Measurements from ENCODE around the gene NHERF2. TPM values are rescaled to one million over a fixed set of nuclear protein-coding genes. Genes with fewer than 3 reads are reported as not detected.

Gene NHERF2
- total RNA-seq, 1 donor from 2014 or later, result 343 TPM

DNA sequence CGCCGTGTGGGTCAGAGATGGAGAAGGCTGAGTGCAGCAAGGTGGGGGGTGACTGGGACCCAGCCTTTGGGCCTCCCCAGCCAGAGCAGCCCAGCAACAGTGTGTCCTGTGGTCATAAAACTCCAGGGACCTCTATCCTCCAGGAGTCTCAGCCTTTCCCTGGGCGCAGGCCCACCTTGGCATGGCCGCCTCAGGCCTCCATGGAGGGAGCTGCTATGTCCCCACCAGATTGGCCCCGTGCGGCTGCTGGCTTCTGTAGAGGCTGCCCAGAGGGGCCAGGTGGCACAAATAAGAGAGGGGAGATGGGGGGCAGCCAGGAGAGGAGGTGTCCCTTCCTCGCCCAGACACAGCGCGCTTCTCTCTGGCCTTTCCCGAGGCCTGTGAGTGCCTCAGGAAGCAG is 39.5 kb upstream of the NHERF2 start:
- no peak for ATAC-seq
- H3K27me3 ChIP-seq (ENCODE audit: low read depth), result peaks cover 27% of the 10 kb centered on the region
- TF ChIP-seq, protein P1, sequence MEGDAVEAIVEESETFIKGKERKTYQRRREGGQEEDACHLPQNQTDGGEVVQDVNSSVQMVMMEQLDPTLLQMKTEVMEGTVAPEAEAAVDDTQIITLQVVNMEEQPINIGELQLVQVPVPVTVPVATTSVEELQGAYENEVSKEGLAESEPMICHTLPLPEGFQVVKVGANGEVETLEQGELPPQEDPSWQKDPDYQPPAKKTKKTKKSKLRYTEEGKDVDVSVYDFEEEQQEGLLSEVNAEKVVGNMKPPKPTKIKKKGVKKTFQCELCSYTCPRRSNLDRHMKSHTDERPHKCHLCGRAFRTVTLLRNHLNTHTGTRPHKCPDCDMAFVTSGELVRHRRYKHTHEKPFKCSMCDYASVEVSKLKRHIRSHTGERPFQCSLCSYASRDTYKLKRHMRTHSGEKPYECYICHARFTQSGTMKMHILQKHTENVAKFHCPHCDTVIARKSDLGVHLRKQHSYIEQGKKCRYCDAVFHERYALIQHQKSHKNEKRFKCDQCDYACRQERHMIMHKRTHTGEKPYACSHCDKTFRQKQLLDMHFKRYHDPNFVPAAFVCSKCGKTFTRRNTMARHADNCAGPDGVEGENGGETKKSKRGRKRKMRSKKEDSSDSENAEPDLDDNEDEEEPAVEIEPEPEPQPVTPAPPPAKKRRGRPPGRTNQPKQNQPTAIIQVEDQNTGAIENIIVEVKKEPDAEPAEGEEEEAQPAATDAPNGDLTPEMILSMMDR (IDR thresholded peaks at IDR 0.05), result no peak
- no peak for DNase-seq
- intact Hi-C loops (cut with DNase I), result no loop called here
- H3K9me3 ChIP-seq, result no peaks in the 10 kb centered on the region
- H3K27ac ChIP-seq, result no peak overlapping the region
- H3K4me1 ChIP-seq, result peaks cover 38% of the 10 kb centered on the region
- H3K36me3 ChIP-seq, result peaks cover 23% of the 10 kb centered on the region
- H3K4me3 ChIP-seq, result no peak overlapping the region

DNA sequence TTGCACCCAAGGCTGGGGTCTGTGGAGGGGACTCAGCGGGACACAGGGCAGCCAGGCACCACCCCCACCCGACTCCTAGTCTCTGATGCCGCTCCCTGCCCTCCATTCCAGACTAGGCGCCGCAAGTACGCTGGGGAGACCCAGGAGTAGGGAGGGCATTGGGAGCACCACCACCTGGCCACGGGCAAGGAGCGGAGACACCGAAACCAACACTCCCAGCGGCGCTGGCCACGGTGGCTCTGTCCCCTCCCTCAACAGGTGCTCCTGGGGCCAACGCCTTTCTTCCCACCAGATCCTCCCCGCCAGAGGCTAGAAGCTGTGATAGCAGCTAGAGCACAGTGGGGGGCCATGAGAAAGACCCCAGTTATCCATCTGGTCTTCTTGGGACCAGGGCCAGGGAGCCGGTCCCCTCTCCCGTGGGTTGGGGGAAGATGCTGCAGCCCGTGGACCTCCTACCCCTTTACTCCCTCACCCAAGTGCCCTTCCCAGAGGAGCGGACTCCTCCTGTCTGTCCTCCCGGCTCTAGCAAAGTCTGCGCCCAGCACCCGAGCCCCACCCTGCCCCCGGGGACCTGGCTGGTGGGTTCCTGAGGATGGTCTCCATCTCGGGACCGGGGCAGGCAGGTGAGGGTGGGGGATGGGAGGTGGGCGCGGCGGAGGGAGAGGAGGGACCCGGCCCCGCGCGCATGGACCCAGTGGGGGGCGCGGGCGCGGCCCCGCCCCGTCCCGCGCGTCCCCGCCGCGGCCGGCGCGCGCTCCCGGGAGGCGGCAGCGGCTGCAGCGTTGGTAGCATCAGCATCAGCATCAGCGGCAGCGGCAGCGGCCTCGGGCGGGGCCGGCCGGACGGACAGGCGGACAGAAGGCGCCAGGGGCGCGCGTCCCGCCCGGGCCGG is 37.2 kb upstream of the NHERF2 start, which contains the start of gene SYNGR3:
Gene SYNGR3 (plus strand): TSS at position 762 of the 892 bp plus-strand sequence. CDS start 133 bp downstream, outside the sequence.
- DNase-seq (peak; percentile 51), ATAC-seq (no peak)
- Histone ChIP-seq H3K27ac (no peak within 1 kb of the TSS), H3K36me3 (peaks cover 23% of the 10 kb centered on the region), H3K4me3 (peak within 1 kb of the TSS; percentile 39), H3K4me1 (peaks cover 31% of the 10 kb centered on the region), H3K9me3 (no peaks in the 10 kb centered on the region), H3K27me3 (ENCODE audit: low read depth) (peaks cover 27% of the 10 kb centered on the region)
- intact Hi-C loops (cut with DNase I), result no loop called here
- TF ChIP-seq, protein P1 (IDR thresholded peaks at IDR 0.05), result no peak

DNA sequence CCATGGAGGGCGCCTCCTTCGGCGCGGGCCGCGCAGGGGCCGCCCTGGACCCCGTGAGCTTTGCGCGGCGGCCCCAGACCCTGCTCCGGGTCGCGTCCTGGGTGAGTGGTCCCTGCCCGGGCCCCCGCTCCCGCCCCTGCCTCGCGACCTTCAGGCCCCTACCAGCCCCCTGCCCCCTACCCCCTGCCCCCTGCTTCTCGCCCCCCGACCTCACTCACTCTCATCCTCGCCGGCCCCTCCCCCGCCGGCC is 36.7 kb upstream of the NHERF2 start:
- peaks cover 23% of the 10 kb centered on the region for H3K36me3 ChIP-seq
- intact Hi-C loops (cut with DNase I), result no loop called here
- H3K9me3 ChIP-seq, result no peaks in the 10 kb centered on the region
- H3K27ac ChIP-seq, result no peak overlapping the region
- peaks cover 27% of the 10 kb centered on the region for H3K27me3 ChIP-seq (ENCODE audit: low read depth)
- TF ChIP-seq, protein P1 (IDR thresholded peaks at IDR 0.05), result no peak
- DNase-seq (no peak), ATAC-seq (no peak)
- H3K4me3 ChIP-seq, result no peak overlapping the region
- H3K4me1 ChIP-seq, result peaks cover 25% of the 10 kb centered on the region

DNA sequence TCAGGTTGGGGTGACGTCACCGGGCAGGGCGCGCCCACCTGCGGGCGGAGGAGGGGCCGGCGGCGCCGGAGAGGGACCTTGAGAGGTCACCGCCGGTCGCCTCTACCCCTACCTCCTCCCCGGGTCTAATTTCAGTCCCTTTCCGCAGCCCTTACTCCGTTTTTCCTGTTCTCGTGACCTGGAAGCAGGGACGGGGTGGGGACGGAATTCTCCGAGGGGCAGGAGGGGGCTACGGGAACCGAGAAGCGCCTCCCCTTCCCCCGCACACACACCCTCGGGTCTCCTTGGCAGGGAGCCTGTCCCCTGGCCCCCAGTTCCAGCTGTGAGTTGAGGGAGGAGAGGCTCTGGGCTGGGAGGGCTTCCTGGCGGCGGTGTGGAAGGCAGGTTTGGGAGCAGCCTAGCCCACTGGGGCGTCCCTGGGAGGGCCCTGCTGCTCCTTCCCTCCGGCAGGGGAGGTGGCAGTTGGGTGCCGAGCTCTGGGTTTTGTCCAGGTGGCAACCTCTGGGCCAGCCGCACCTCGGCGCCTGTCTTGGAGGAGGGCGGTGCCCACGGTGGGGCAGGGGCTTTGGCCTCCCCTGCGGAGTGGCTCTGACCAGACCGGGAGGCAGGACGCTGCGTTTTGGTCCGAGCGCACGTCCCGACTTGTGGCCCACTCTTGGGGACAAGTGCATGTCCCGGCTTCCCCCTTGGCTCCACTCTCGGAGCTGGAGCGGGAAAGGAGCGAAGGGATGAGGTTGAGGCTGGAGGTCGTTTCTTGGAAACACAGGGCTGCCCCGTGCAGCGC is 36.2 kb upstream of the NHERF2 start:
- ATAC-seq, result no peak
- Histone ChIP-seq H3K27ac (no peak overlapping the region), H3K4me1 (peaks cover 20% of the 10 kb centered on the region), H3K9me3 (no peaks in the 10 kb centered on the region), H3K4me3 (peak overlapping the region; percentile 39), H3K36me3 (peaks cover 19% of the 10 kb centered on the region), H3K27me3 (ENCODE audit: low read depth) (peaks cover 27% of the 10 kb centered on the region)
- intact Hi-C loops (cut with DNase I), result no loop called here
- peak; percentile 57 for DNase-seq
- TF ChIP-seq, protein P1 (IDR thresholded peaks at IDR 0.05), result no peak

DNA sequence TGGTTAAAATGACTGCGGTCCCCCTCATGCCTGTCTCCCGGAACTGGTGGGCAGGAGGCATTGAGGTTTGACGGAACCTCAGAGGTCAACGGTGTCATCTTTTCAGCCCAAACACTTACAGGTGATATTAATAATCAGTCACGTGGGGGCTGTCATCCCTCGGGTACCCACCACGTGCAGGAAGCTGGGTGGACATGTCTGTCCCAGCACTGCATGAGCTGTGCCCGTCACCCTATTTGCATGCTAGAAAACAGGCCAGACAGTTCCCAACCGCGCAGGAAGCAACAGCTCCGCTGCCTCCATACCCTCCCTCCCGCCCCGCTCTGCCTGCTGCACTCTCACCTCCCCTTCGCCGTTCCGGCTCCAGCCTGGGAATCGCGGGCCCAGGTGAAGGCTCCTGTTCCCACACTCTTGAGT is 35.6 kb upstream of the NHERF2 start:
- Histone ChIP-seq H3K4me3 (peak overlapping the region; percentile 57), H3K27ac (no peak overlapping the region), H3K36me3 (peaks cover 13% of the 10 kb centered on the region), H3K9me3 (no peaks in the 10 kb centered on the region), H3K27me3 (ENCODE audit: low read depth) (peaks cover 27% of the 10 kb centered on the region), H3K4me1 (peaks cover 20% of the 10 kb centered on the region)
- TF ChIP-seq, protein P1 (IDR thresholded peaks at IDR 0.05), result no peak
- intact Hi-C loops (cut with DNase I), result no loop called here
- ATAC-seq, result peak; percentile 13 to 19
- DNase-seq, result peak; percentile 47

All from lower lobe of right lung (tissue), 2 donors.